ENCODE results near the gene SPDL1. TPM values are rescaled to one million over a fixed set of nuclear protein-coding genes. Genes with fewer than 3 reads are reported as not detected.

SPDL1 gene, protein sequence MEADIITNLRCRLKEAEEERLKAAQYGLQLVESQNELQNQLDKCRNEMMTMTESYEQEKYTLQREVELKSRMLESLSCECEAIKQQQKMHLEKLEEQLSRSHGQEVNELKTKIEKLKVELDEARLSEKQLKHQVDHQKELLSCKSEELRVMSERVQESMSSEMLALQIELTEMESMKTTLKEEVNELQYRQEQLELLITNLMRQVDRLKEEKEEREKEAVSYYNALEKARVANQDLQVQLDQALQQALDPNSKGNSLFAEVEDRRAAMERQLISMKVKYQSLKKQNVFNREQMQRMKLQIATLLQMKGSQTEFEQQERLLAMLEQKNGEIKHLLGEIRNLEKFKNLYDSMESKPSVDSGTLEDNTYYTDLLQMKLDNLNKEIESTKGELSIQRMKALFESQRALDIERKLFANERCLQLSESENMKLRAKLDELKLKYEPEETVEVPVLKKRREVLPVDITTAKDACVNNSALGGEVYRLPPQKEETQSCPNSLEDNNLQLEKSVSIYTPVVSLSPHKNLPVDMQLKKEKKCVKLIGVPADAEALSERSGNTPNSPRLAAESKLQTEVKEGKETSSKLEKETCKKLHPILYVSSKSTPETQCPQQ
- 8.5 and 14.0 TPM in 2 replicates for total RNA-seq

DNA sequence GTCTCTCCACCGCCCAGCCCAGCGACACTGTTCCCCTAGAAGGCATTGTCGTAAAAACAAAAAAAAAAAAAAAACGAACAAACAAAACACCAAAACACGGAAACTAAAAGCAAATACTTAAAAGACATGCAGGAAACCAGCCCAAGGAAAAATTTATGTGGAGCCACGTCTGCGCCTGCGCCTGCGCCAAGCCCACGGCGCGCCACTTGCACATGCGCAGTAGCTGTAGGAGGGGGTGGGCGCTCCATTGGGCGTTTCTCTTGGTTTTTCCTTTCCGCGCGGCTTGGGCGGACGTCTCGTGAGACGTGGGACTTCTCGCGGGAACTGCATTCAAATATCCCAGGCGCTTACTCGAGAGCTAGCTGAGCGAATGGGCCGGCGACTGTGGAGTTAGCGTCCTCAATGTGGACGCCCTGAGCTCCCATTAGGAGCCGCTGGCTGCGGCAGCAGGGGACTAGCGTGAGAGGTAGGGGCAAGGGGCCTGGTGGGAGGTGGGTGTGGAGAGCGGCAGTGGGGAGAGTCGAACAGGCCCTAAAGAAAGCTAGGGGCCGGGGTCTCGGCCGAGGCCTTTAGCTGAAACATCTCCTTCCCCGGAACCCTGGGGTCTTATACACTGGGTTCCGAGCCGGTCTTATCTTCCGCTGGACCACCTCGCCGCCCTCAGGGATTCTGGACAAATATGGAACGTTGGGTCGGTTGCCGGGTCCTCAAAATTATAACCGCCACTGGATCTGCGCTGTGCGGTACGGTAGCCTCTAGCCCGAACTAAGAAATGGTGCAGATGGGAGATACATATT lies at the start of gene SPDL1:
TSS of gene SPDL1 (plus strand) at position 350 of the 797 bp plus-strand sequence. CDS start 4,644 bp downstream, outside the sequence.

DNA sequence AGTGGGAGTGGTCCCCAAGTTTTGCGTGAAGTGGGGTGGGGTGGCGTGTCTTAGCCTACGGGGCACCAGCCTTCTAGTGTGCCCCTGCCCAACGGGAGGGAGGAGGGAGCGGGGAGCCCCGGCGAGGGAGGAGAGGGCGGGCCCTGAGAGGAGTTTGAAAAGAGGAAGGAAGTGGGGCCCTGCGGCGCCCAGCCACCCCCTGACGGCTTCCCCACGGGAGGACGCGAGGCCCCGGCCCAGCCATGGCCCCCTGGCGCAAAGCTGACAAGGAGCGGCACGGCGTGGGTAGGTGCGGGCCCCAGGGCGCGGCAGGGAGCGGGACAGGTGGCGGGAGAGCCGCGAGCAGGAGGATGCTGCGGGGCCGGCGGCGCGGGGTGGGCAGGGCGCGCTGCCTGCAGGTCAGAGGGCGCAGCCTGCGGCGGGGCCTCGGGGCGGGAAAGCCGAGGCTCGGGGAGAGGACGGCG lies 53.5 kb downstream of the SPDL1 start, which contains the start of gene DOCK2:
TSS of gene DOCK2 (plus strand) at position 191 of the 464 bp plus-strand sequence. CDS start at position 243, 52 bp downstream.

Other genes with a start within 250 kb of the SPDL1 start
- 0.14 TPM in 1 of 2 replicates, not detected in the other for gene DOCK2, start 53.5 kb downstream of the SPDL1 start, total RNA-seq